ENCODE results near the gene FBXO39. TPM values are rescaled to one million over a fixed set of nuclear protein-coding genes. Genes with fewer than 3 reads are reported as not detected.
"Not testable (repeated sequence)": the region's sequence is repeated elsewhere in the genome, so short reads cannot be mapped to it uniquely, and the experiment has no call there.

Gene FBXO39
- total and polyA plus RNA-seq, 9 of the 15 experiments (the other 6 are each of a cell fraction or from before 2014, with no cell fraction given), result not detected

DNA sequence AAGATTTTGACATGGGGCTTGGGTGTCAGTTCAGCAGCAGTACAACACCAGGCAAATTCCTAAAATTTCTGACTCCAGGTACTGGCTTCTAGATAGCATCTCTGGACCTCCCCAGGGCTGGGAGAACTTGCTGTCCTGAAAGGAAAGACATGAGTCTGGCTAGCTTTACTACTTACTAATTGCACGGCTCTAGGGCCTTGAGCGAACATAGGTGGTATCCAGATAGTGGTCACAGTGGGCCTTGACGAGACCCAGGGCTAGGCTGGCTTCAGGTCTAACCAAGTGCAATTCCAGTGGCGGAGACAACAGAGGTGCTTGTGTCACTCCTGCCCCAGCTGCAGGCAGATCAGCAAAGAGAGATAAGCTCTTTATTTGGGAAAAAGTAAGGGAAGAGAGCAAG is 46.5 kb upstream of the FBXO39 start (continued):
- TF ChIP-seq, protein P1, sequence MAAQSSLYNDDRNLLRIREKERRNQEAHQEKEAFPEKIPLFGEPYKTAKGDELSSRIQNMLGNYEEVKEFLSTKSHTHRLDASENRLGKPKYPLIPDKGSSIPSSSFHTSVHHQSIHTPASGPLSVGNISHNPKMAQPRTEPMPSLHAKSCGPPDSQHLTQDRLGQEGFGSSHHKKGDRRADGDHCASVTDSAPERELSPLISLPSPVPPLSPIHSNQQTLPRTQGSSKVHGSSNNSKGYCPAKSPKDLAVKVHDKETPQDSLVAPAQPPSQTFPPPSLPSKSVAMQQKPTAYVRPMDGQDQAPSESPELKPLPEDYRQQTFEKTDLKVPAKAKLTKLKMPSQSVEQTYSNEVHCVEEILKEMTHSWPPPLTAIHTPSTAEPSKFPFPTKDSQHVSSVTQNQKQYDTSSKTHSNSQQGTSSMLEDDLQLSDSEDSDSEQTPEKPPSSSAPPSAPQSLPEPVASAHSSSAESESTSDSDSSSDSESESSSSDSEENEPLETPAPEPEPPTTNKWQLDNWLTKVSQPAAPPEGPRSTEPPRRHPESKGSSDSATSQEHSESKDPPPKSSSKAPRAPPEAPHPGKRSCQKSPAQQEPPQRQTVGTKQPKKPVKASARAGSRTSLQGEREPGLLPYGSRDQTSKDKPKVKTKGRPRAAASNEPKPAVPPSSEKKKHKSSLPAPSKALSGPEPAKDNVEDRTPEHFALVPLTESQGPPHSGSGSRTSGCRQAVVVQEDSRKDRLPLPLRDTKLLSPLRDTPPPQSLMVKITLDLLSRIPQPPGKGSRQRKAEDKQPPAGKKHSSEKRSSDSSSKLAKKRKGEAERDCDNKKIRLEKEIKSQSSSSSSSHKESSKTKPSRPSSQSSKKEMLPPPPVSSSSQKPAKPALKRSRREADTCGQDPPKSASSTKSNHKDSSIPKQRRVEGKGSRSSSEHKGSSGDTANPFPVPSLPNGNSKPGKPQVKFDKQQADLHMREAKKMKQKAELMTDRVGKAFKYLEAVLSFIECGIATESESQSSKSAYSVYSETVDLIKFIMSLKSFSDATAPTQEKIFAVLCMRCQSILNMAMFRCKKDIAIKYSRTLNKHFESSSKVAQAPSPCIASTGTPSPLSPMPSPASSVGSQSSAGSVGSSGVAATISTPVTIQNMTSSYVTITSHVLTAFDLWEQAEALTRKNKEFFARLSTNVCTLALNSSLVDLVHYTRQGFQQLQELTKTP (IDR thresholded peaks at IDR 0.05; ENCODE audit: low read depth in 1 of 2, partially characterized antibody in 2 of 2), result no peak
- TF ChIP-seq SMARCA4 (IDR thresholded peaks at IDR 0.05), result no peak
- TF ChIP-seq, protein P2, sequence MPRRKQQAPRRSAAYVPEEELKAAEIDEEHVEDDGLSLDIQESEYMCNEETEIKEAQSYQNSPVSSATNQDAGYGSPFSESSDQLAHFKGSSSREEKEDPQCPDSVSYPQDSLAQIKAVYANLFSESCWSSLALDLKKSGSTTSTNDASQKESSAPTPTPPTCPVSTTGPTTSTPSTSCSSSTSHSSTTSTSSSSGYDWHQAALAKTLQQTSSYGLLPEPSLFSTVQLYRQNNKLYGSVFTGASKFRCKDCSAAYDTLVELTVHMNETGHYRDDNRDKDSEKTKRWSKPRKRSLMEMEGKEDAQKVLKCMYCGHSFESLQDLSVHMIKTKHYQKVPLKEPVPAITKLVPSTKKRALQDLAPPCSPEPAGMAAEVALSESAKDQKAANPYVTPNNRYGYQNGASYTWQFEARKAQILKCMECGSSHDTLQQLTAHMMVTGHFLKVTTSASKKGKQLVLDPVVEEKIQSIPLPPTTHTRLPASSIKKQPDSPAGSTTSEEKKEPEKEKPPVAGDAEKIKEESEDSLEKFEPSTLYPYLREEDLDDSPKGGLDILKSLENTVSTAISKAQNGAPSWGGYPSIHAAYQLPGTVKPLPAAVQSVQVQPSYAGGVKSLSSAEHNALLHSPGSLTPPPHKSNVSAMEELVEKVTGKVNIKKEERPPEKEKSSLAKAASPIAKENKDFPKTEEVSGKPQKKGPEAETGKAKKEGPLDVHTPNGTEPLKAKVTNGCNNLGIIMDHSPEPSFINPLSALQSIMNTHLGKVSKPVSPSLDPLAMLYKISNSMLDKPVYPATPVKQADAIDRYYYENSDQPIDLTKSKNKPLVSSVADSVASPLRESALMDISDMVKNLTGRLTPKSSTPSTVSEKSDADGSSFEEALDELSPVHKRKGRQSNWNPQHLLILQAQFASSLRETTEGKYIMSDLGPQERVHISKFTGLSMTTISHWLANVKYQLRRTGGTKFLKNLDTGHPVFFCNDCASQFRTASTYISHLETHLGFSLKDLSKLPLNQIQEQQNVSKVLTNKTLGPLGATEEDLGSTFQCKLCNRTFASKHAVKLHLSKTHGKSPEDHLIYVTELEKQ (CRISPR knock-in tag; IDR thresholded peaks at IDR 0.05), result no peak
- no peak for TF ChIP-seq MEIS2 (IDR thresholded peaks at IDR 0.05; ENCODE audit: partially characterized antibody)
- no peak for TF ChIP-seq ZNF695 (CRISPR knock-in tag; IDR thresholded peaks at IDR 0.05)

DNA sequence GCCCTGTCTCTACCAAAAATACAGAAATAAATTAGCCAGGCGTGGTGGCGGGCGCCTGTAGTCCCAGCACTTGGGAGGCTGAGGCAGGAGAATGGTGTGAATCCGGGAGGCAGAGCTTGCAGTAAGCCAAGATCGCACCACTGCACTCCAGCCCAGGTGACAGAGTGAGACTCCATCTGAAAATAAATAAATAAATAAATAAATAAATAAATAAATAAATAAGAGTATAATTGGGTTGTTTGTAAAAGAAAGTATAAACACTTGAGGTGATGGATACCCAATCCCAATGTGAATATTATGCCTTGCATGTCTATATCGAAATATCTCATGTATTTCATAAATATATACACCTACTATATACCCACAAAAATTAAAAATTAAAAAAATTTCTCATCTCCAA is 29.4 kb upstream of the FBXO39 start:
- H3K36me3 ChIP-seq (ENCODE audit: control insufficient read depth, insufficient read depth, low read length); ATAC-seq; H3K9me1 ChIP-seq (ENCODE audit: control insufficient read depth, insufficient read depth, low read length); CTCF ChIA-PET (ENCODE audit: low intra/inter-chr PET ratio); FAIRE-seq; H3K4me2 ChIP-seq (ENCODE audit: insufficient read depth, low read length); BruUV-seq (replicated peaks); H3K27ac ChIP-seq (ENCODE audit: extremely low read depth, low read depth, low read length); H3K9ac ChIP-seq (ENCODE audit: insufficient read depth in 1 of 2, low read depth in 2 of 2, low read length in 2 of 2); H3K79me2 ChIP-seq (ENCODE audit: control insufficient read depth, insufficient read depth, low read length); H2AFZ ChIP-seq (ENCODE audit: low read depth, low read length); H3K4me1 ChIP-seq (replicated peaks in 1 of 2; ENCODE audit: control insufficient read depth in 2 of 2, insufficient read depth in 2 of 2, low read length in 2 of 2); H4K20me1 ChIP-seq (replicated peaks; ENCODE audit: control insufficient read depth, insufficient read depth, low read length); DNase-seq (ENCODE audit: extremely low read depth in 1 of 4, low spot score in 3 of 4); H3K9me3 ChIP-seq (replicated peaks; ENCODE audit: control insufficient read depth, insufficient read depth, low read depth, low read length); H3K4me3 ChIP-seq; in situ Hi-C loops (cut with MboI); H3K27me3 ChIP-seq (ENCODE audit: control insufficient read depth in 2 of 2, insufficient read depth in 2 of 2, low read length in 2 of 2); intact Hi-C loops (cut with micrococcal nuclease); POLR2A ChIA-PET: not testable (repeated sequence)
- 7% methylated on average over 6 of the region's 6 CpGs for WGBS (ENCODE audit: insufficient coverage, low coverage, missing lambda C conversion rate)
